A549 (cell line): ENCODE results near the gene HIVEP3. TPM values are rescaled to one million over a fixed set of nuclear protein-coding genes. Genes with fewer than 3 reads are reported as not detected.

Experiments used
- ATAC-seq, 2 experiments: fragments of 200-7000 bp in 1 of 2; fragments of >200 bp in 1 of 2; cut with Nextera tagmentation in 1 of 2; cut with Tn5 transposase in 1 of 2; 3 replicates each; pipeline versions ENCODE4 v1.8.0 to v1.9.1; 2018 to 2020; ENCODE audit warnings: mild to moderate bottlenecking in 1 of 2, moderate library complexity in 1 of 2
- CTCF ChIA-PET: fragments of 300-600 bp; sonication (Branson Sonifier 250); formaldehyde crosslinking; extraction: SDS; loops from one replicate; lab custom pipeline; 2021; ENCODE audit warnings: antibody characterized with exemption, inconsistent platforms; lab: Yijun Ruan, JAX
- POLR2A ChIA-PET: fragments of 350-600 bp; formaldehyde crosslinking; extraction: SDS; loops from one replicate; lab custom pipeline; 2021; ENCODE audit warnings: antibody characterized with exemption, inconsistent platforms; lab: Yijun Ruan, JAX
- DNase-seq, 2 experiments: peaks; one replicate each; pipeline versions ENCODE4 v3.0.0 to v3.0.0-alpha.2; 2011 to 2016; ENCODE audit warnings: low read depth in 1 of 2, low spot score in 1 of 2
- FAIRE-seq: peaks from 2 replicates; lab custom pipeline; 2011; peaks lifted over from hg19 to GRCh38; lab: Jason Lieb, UNC
- H3K27ac ChIP-seq, 2 experiments: fragments of >200 bp; sonication (Bioruptor Twin); formaldehyde crosslinking; 3 replicates each; pipeline ENCODE4 v1.5.1; 2016 to 2017
- H3K4me1 ChIP-seq: fragments of >200 bp; sonication (Bioruptor Twin); formaldehyde crosslinking; 3 replicates; pipeline ENCODE4 v1.6.1; 2016
- H3K4me2 ChIP-seq: fragments of >200 bp; sonication (Bioruptor Twin); formaldehyde crosslinking; 3 replicates; pipeline ENCODE4 v1.6.1; 2016
- H3K4me3 ChIP-seq: fragments of >200 bp; sonication (Bioruptor Twin); formaldehyde crosslinking; 3 replicates; pipeline ENCODE4 v1.5.1; 2016
- H3K9me3 ChIP-seq: fragments of >200 bp; sonication (Bioruptor Twin); formaldehyde crosslinking; 3 replicates; pipeline ENCODE4 v1.6.1; 2016
- CBX8 ChIP-seq: fragments of 200-600 bp; sonication (generic); IDR thresholded peaks from 2 replicates; pipeline ENCODE4 v1.6.1; 2016
- CHD2 ChIP-seq: fragments of 150-350 bp; IDR thresholded peaks from 2 replicates; pipeline ENCODE4 v1.6.1; 2014; ENCODE audit warnings: low read length; ENCODE audit not compliant: partially characterized antibody
- E2F6 ChIP-seq: IDR thresholded peaks from 2 replicates; pipeline ENCODE4 v1.6.1; 2012; ENCODE audit warnings: low read depth, borderline replicate concordance
- EP300 ChIP-seq, 2 experiments: fragments of >200 bp; sonication (Bioruptor Twin); formaldehyde crosslinking; IDR thresholded peaks; 2 replicates in 1 of 2; 3 replicates in 1 of 2; pipeline ENCODE4 v1.6.1; 2016 to 2017
- ESRRA ChIP-seq: fragments of 150-350 bp; IDR thresholded peaks from 2 replicates; pipeline ENCODE4 v1.6.1; 2014; ENCODE audit warnings: mild to moderate bottlenecking, low read length, borderline replicate concordance
- FOSB ChIP-seq: fragments of 250-450 bp; sonication (Bioruptor Pico); IDR thresholded peaks from 2 replicates; pipeline ENCODE4 v1.5.0; 2020; ENCODE audit warnings: mild to moderate bottlenecking, moderate library complexity
- FOSL2 ChIP-seq, 2 experiments: fragments of 450-650 bp in 1 of 2; fragments of >200 bp in 1 of 2; sonication (Bioruptor Twin) in 1 of 2; formaldehyde crosslinking; IDR thresholded peaks; 2 replicates each; pipeline versions ENCODE4 v1.5.0 to v1.6.1; 2016 to 2020; ENCODE audit warnings: mild to moderate bottlenecking in 1 of 2, moderate library complexity in 1 of 2
- GATA3 ChIP-seq: IDR thresholded peaks from 2 replicates; pipeline ENCODE4 v1.6.1; 2012; ENCODE audit warnings: borderline replicate concordance
- HDAC2 ChIP-seq: fragments of 200-600 bp; sonication (generic); IDR thresholded peaks from 2 replicates; pipeline ENCODE4 v1.6.1; 2016
- HMGXB4 ChIP-seq: fragments of 250-450 bp; sonication (Bioruptor Pico); IDR thresholded peaks from 2 replicates; pipeline ENCODE4 v1.5.0; 2021; ENCODE audit warnings: mild to moderate bottlenecking, moderate library complexity, borderline replicate concordance
- HOXB5 ChIP-seq: fragments of 250-450 bp; sonication (Bioruptor Pico); IDR thresholded peaks from 2 replicates; pipeline ENCODE4 v1.5.0; 2020; ENCODE audit warnings: mild to moderate bottlenecking, moderate library complexity
- JUN ChIP-seq, 2 experiments: fragments of >200 bp; sonication (Bioruptor Twin); formaldehyde crosslinking; IDR thresholded peaks; 2 replicates in 1 of 2; 3 replicates in 1 of 2; pipeline ENCODE4 v1.6.1; 2016 to 2017
- KDM1A ChIP-seq: fragments of 200-600 bp; sonication (generic); IDR thresholded peaks from 2 replicates; pipeline ENCODE4 v1.6.1; 2016; ENCODE audit warnings: low read depth, mild to moderate bottlenecking
- KDM5A ChIP-seq: fragments of 200-600 bp; sonication (generic); IDR thresholded peaks from 2 replicates; pipeline ENCODE4 v1.6.1; 2016; ENCODE audit warnings: antibody characterized with exemption, mild to moderate bottlenecking
- MAZ ChIP-seq: fragments of 150-350 bp; IDR thresholded peaks from 2 replicates; pipeline ENCODE4 v1.6.1; 2014; ENCODE audit warnings: antibody characterized with exemption, low read depth, low read length, borderline replicate concordance
- NPAS2 ChIP-seq: fragments of 250-450 bp; sonication (Bioruptor Pico); IDR thresholded peaks from 2 replicates; pipeline ENCODE4 v1.8.0; 2022; ENCODE audit warnings: mild to moderate bottlenecking, moderate library complexity, borderline replicate concordance
- NR3C1 ChIP-seq: fragments of >200 bp; sonication (Bioruptor Twin); formaldehyde crosslinking; IDR thresholded peaks from 3 replicates; pipeline ENCODE4 v1.6.1; 2017
- PBX3 ChIP-seq: IDR thresholded peaks from 2 replicates; pipeline ENCODE4 v1.6.1; 2012
- PHF8 ChIP-seq: fragments of 200-600 bp; sonication (generic); IDR thresholded peaks from 2 replicates; pipeline ENCODE4 v1.6.1; 2016; ENCODE audit warnings: low read depth, mild to moderate bottlenecking, antibody characterized with exemption, moderate library complexity, borderline replicate concordance
- RARB ChIP-seq: fragments of 250-450 bp; sonication (Bioruptor Pico); IDR thresholded peaks from 2 replicates; pipeline ENCODE4 v1.8.0; 2021; ENCODE audit warnings: mild to moderate bottlenecking, moderate library complexity
- RNF2 ChIP-seq: fragments of 200-600 bp; sonication (generic); IDR thresholded peaks from 2 replicates; pipeline ENCODE4 v1.6.1; 2016; ENCODE audit warnings: low read depth, mild to moderate bottlenecking, antibody characterized with exemption, moderate library complexity, borderline replicate concordance
- SREBF2 ChIP-seq: fragments of 450-650 bp; IDR thresholded peaks from 2 replicates; pipeline ENCODE4 v1.6.1; 2014; ENCODE audit warnings: mild to moderate bottlenecking, moderate library complexity
- TFCP2L1 ChIP-seq: fragments of 250-450 bp; sonication (Bioruptor Pico); IDR thresholded peaks from 2 replicates; pipeline ENCODE4 v1.5.0; 2021; ENCODE audit warnings: mild to moderate bottlenecking
- ZC3H11A ChIP-seq: fragments of 450-650 bp; IDR thresholded peaks from 2 replicates; pipeline ENCODE4 v1.6.1; 2014; ENCODE audit warnings: antibody characterized with exemption, mild to moderate bottlenecking
- ZFP36 ChIP-seq: fragments of 450-650 bp; IDR thresholded peaks from 2 replicates; pipeline ENCODE4 v1.6.1; 2014; ENCODE audit warnings: borderline replicate concordance; ENCODE audit not compliant: partially characterized antibody
- ZSCAN20 ChIP-seq: fragments of 250-450 bp; sonication (Bioruptor Pico); IDR thresholded peaks from 2 replicates; pipeline ENCODE4 v1.8.0; 2022; ENCODE audit warnings: mild to moderate bottlenecking, moderate library complexity
- WGBS: methylation state at CpG from one replicate; pipeline ENCODE4 v1.1.6; 2017; ENCODE audit errors: missing lambda C conversion rate; 5-methylcytosine and 5-hydroxymethylcytosine counted together
- polyA plus RNA-seq, 4 experiments: library from polyadenylated mRNA; depleted of rRNA in 3 of 4; stranded (reverse); fragments of >200 nt; fragmentation: RNase III in 1 of 4; extraction: RNeasy Plus Mini Kit Qiagen cat#74134 plus additional on column Dnase treatment in 1 of 4; gene quantifications; 2 replicates in 3 of 4; 3 replicates in 1 of 4; pipeline ENCODE4 v1.2.3, GENCODE V29; 2011 to 2017
- TF ChIP-seq, protein P1 (sequence below): fragments of 150-350 bp; IDR thresholded peaks from 2 replicates; pipeline ENCODE4 v1.6.1; 2014; ENCODE audit warnings: low read depth, mild to moderate bottlenecking, low read length
- TF ChIP-seq, protein P2 (sequence below): fragments of 450-650 bp; IDR thresholded peaks from 2 replicates; pipeline ENCODE4 v1.6.1; 2014; ENCODE audit warnings: antibody characterized with exemption

The HIVEP3 gene
- polyA plus RNA-seq, 2 of the 4 experiments (the other 2 are of a cell fraction), result 1.5 to 2.0 TPM

DNA sequence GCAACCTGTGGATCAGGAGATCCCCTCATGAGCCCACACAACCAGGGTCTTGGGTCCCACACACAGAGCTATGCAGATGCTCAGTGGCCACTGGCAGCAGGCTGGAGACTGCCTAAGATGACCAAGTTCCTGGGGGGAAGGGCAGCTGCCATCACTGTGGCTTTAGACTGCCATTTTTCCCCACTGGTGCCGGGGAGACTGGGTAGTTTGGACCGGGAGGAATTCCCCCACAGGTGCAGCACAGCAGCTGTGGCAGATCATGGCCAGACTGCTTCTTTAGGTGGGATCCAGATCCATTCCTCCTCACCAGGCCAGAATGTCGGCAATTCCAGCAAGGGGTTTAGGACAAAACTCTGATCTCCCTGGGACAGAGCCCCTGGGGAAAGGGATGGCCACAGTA, 45.7 kb upstream of the HIVEP3 start (continued):
- TF ChIP-seq TFCP2L1 (CRISPR knock-in tag) (no peak), FOSL2 (IDR thresholded peaks at IDR 0.05) (no peak), FOSL2 (CRISPR knock-in tag; IDR thresholded peaks at IDR 0.05) (no peak), SREBF2 (no peak), HOXB5 (CRISPR knock-in tag) (no peak)

DNA sequence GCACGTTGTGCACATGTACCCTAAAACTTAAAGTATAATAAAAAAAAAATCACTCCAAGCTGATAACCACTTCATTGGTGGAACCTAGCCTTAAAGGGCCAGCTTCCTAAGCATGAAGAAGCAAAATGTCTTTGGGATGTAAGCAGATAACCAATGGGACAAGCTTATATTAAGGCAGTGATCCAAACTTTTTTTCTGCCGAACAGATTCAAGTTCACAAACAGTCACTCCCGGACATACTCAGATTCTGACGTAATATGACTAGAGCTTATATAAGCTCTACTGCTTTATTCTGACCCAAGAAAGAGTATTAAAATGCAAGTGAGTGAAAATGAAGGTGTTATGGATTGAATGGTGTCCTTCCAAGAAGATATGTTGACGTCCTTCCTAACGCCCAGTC, 44.9 kb upstream of the HIVEP3 start:
- Histone ChIP-seq H3K9me3 (no peaks in the 10 kb centered on the region), H3K4me2 (no peak overlapping the region), H3K27ac (no peak overlapping the region), H3K4me1 (no peaks in the 10 kb centered on the region), H3K4me3 (no peak overlapping the region)
- ATAC-seq, result no peak
- FAIRE-seq, result no peak
- CTCF ChIA-PET, result no interaction called here
- TF ChIP-seq HMGXB4 (no peak), NPAS2 (CRISPR knock-in tag) (no peak), CHD2 (no peak), ZFP36 (no peak), KDM5A (no peak), EP300 (IDR thresholded peaks at IDR 0.05) (no peak), RARB (CRISPR knock-in tag) (no peak), MAZ (no peak), FOSL2 (IDR thresholded peaks at IDR 0.05) (no peak), FOSL2 (CRISPR knock-in tag; IDR thresholded peaks at IDR 0.05) (no peak)
- no peak for DNase-seq
- POLR2A ChIA-PET, result no interaction called here
- 82% methylated on average over 6 of the region's 6 CpGs for WGBS

GRCh38 chr1:41958015-41958673, 39.4 kb upstream of the HIVEP3 start:
- no peaks in the 10 kb centered on the region for H3K9me3 ChIP-seq
- ChIA-PET POLR2A (no interaction called here), CTCF (interaction anchor here (1.3 kb wide), 1 partner anchor 39 kb away, joined by 3 read pairs; the partner anchor contains the start of gene HIVEP3)
- TF ChIP-seq CBX8 (no peak), ZC3H11A (no peak), JUN (IDR thresholded peaks at IDR 0.05) (no peak), RNF2 (no peak), HDAC2 (no peak)
- ATAC-seq, result no peak
- no peak for DNase-seq
- H3K4me3 ChIP-seq, result no peak overlapping the region
- no peak overlapping the region for H3K4me2 ChIP-seq
- no peak overlapping the region for H3K27ac ChIP-seq
- peaks cover 29% of the 10 kb centered on the region for H3K4me1 ChIP-seq
- WGBS, result 63% methylated on average over 4 of the region's 6 CpGs
- no peak for FAIRE-seq

- TF ChIP-seq KDM1A (no peak), SREBF2 (no peak), GATA3 (no peak), PBX3 (no peak), ZSCAN20 (no peak), FOSB (CRISPR knock-in tag) (no peak), FOSL2 (IDR thresholded peaks at IDR 0.05) (no peak), FOSL2 (CRISPR knock-in tag; IDR thresholded peaks at IDR 0.05) (no peak), ZC3H11A (no peak), E2F6 (no peak), PHF8 (no peak), NR3C1 (no peak), ESRRA (no peak)
- TF ChIP-seq, protein P1, sequence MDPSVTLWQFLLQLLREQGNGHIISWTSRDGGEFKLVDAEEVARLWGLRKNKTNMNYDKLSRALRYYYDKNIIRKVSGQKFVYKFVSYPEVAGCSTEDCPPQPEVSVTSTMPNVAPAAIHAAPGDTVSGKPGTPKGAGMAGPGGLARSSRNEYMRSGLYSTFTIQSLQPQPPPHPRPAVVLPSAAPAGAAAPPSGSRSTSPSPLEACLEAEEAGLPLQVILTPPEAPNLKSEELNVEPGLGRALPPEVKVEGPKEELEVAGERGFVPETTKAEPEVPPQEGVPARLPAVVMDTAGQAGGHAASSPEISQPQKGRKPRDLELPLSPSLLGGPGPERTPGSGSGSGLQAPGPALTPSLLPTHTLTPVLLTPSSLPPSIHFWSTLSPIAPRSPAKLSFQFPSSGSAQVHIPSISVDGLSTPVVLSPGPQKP, result no peak
- TF ChIP-seq, protein P2, sequence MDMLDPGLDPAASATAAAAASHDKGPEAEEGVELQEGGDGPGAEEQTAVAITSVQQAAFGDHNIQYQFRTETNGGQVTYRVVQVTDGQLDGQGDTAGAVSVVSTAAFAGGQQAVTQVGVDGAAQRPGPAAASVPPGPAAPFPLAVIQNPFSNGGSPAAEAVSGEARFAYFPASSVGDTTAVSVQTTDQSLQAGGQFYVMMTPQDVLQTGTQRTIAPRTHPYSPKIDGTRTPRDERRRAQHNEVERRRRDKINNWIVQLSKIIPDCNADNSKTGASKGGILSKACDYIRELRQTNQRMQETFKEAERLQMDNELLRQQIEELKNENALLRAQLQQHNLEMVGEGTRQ, result no peak
- H3K4me2 ChIP-seq, result no peak overlapping the region
- CTCF ChIA-PET, result interaction anchor here (1.3 kb wide), 1 partner anchor 39 kb away, joined by 3 read pairs; the partner anchor contains the start of gene HIVEP3
- POLR2A ChIA-PET, result no interaction called here
- H3K9me3 ChIP-seq, result no peaks in the 10 kb centered on the region
- no peak overlapping the region for H3K27ac ChIP-seq
- ATAC-seq (no peak; a peak in 1 of 6 replicates), DNase-seq (no peak), FAIRE-seq (no peak)
- peaks cover 29% of the 10 kb centered on the region for H3K4me1 ChIP-seq
- 67% methylated on average over 3 of the region's 3 CpGs for WGBS
- H3K4me3 ChIP-seq, result no peak overlapping the region
Observed at GRCh38 chr1:41957568-41957967, 38.8 kb upstream of the HIVEP3 start.
